Mesendoderm (in vitro differentiated cells): ENCODE results near the gene SETD7.

ENCODE experiments used
- DNase-seq: peaks from one replicate; pipeline ENCODE4 v3.0.0; 2013
- H2AK5ac ChIP-seq: 2 replicates; pipeline ENCODE4 v1.6.1; 2013; ENCODE audit warnings: low read length, inconsistent platforms
- H2BK120ac ChIP-seq: 2 replicates; pipeline ENCODE4 v1.6.1; 2013; ENCODE audit warnings: low read depth, mild to moderate bottlenecking, low read length, moderate library complexity, mixed read lengths
- H2BK15ac ChIP-seq: replicated peaks from 2 replicates; pipeline ENCODE4 v1.6.1; 2013; ENCODE audit warnings: low read depth, mild to moderate bottlenecking, moderate library complexity
- H2BK5ac ChIP-seq: 2 replicates; pipeline ENCODE4 v1.6.1; 2013; ENCODE audit warnings: low read length, inconsistent platforms
- H3K18ac ChIP-seq: 2 replicates; pipeline ENCODE4 v1.6.1; 2013; ENCODE audit warnings: mild to moderate bottlenecking, low read length, mixed read lengths
- H3K23ac ChIP-seq: one replicate; pipeline ENCODE4 v1.6.1; 2013; ENCODE audit warnings: low read length
- H3K27ac ChIP-seq: 2 replicates; pipeline ENCODE4 v1.5.1; 2013; ENCODE audit warnings: low read depth, mild to moderate bottlenecking, inconsistent platforms, low read length, moderate library complexity
- H3K27me3 ChIP-seq: 2 replicates; pipeline ENCODE4 v1.6.1; 2013; ENCODE audit warnings: low read length, control low read depth, mild to moderate bottlenecking, inconsistent platforms; ENCODE audit not compliant: insufficient read depth, poor library complexity
- H3K36me3 ChIP-seq: 2 replicates; pipeline ENCODE4 v1.6.1; 2013; ENCODE audit warnings: low read length, inconsistent platforms; ENCODE audit not compliant: control insufficient read depth, insufficient read depth
- H3K4ac ChIP-seq: one replicate; pipeline ENCODE4 v1.6.1; 2013; ENCODE audit warnings: low read depth, mild to moderate bottlenecking, low read length, moderate library complexity
- H3K4me1 ChIP-seq: 2 replicates; pipeline ENCODE4 v1.6.1; 2013; ENCODE audit warnings: low read depth, low read length, inconsistent platforms; ENCODE audit not compliant: control insufficient read depth
- H3K4me2 ChIP-seq: 2 replicates; pipeline ENCODE4 v1.6.1; 2013; ENCODE audit warnings: low read length
- H3K4me3 ChIP-seq: 2 replicates; pipeline ENCODE4 v1.5.1; 2013; ENCODE audit warnings: mild to moderate bottlenecking, low read length
- H3K56ac ChIP-seq: one replicate; pipeline ENCODE4 v1.6.1; 2013; ENCODE audit warnings: low read length
- H3K79me1 ChIP-seq: 2 replicates; pipeline ENCODE4 v1.6.1; 2013; ENCODE audit warnings: low read length, inconsistent platforms
- H3K79me2 ChIP-seq: 2 replicates; pipeline ENCODE4 v1.6.1; 2013; ENCODE audit warnings: mild to moderate bottlenecking, low read length; ENCODE audit not compliant: control insufficient read depth, insufficient read depth
- H3K9ac ChIP-seq: 2 replicates; pipeline ENCODE4 v1.6.1; 2013; ENCODE audit warnings: low read length, inconsistent platforms
- H4K5ac ChIP-seq: one replicate; pipeline ENCODE4 v1.6.1; 2013; ENCODE audit warnings: low read length
- H4K8ac ChIP-seq: one replicate; pipeline ENCODE4 v1.6.1; 2013; ENCODE audit warnings: low read depth, mild to moderate bottlenecking, control low read depth, low read length, moderate library complexity
- WGBS: extraction: QIAGEN DNeasy Blood & Tissue Kit; methylation state at CpG from one replicate; pipeline ENCODE4 v1.1.7; 2013; ENCODE audit warnings: low lambda C conversion rate, missing lambda C conversion rate; ENCODE audit not compliant: insufficient coverage; ENCODE audit errors: extremely low coverage; 5-methylcytosine and 5-hydroxymethylcytosine counted together

The SETD7 gene

GRCh38 chr4:139599594-139600374 is 43.8 kb upstream of the SETD7 start:
- no peak overlapping the region for H3K23ac ChIP-seq
- H3K4me2 ChIP-seq = no peak overlapping the region
- no peaks in the 10 kb centered on the region for H3K79me1 ChIP-seq
- H3K4me3 ChIP-seq = no peak overlapping the region
- no peaks in the 10 kb centered on the region for H3K36me3 ChIP-seq
- no peak overlapping the region for H2BK120ac ChIP-seq
- H2BK5ac ChIP-seq = no peak overlapping the region
- DNase-seq = no peak
- WGBS = no CpG with 5 or more reads among the region's 6 CpGs
- H2BK15ac ChIP-seq = no peak overlapping the region
- no peak overlapping the region for H3K9ac ChIP-seq
- H3K27ac ChIP-seq = no peak overlapping the region
- no peak overlapping the region for H4K5ac ChIP-seq
- no peaks in the 10 kb centered on the region for H3K27me3 ChIP-seq
- H3K4ac ChIP-seq = no peak overlapping the region
- no peak overlapping the region for H3K56ac ChIP-seq
- H3K79me2 ChIP-seq = no peaks in the 10 kb centered on the region
- peaks cover 5% of the 10 kb centered on the region for H3K4me1 ChIP-seq
- H4K8ac ChIP-seq = no peak overlapping the region
- no peak overlapping the region for H2AK5ac ChIP-seq
- H3K18ac ChIP-seq = no peak overlapping the region

- no peak overlapping the region for H3K23ac ChIP-seq
- H3K4me1 ChIP-seq = peaks cover 5% of the 10 kb centered on the region
- no peaks in the 10 kb centered on the region for H3K79me2 ChIP-seq
- H2BK120ac ChIP-seq = no peak overlapping the region
- H3K18ac ChIP-seq = no peak overlapping the region
- H4K5ac ChIP-seq = no peak overlapping the region
- H3K4ac ChIP-seq = no peak overlapping the region
- no peak overlapping the region for H3K9ac ChIP-seq
- no peak overlapping the region for H3K27ac ChIP-seq
- no peak overlapping the region for H3K4me2 ChIP-seq
- no peaks in the 10 kb centered on the region for H3K27me3 ChIP-seq
- WGBS = no CpG with 5 or more reads among the region's 3 CpGs
- H2AK5ac ChIP-seq = no peak overlapping the region
- no peaks in the 10 kb centered on the region for H3K79me1 ChIP-seq
- no peak overlapping the region for H3K56ac ChIP-seq
- no peaks in the 10 kb centered on the region for H3K36me3 ChIP-seq
- H2BK5ac ChIP-seq = no peak overlapping the region
- no peak overlapping the region for H2BK15ac ChIP-seq
- no peak overlapping the region for H4K8ac ChIP-seq
- no peak overlapping the region for H3K4me3 ChIP-seq
- DNase-seq = peak; percentile 80
These were observed 43.1 kb upstream of the SETD7 start for GRCh38 chr4:139599076-139599475.

DNA sequence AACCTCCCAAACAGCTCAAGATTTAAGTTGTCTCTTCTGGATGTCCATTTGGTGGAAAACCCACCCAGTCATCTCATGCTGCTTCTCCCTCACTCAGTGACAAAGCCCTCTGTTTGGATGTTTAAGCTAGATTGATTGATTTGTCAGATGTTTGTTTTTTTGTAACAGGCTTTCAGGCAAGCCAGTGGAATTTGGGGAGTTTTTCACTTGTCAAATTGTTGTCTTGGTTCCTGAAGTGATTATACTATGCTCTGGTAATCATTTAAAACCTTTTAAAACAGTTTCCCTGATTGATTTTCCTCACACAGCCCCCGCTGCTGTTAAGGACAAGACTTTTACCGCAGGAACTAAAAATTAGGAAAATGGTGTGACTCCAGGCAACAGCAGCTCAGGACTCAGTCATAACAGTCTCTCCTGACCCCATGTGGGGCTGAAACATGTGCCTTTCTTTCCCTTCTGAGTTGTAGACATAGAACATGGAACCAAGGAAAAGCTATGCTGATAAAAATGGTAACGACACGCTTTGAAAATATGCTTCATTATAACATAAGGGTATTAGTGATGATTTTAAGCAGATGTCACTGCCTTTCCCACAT is 40.8 kb upstream of the SETD7 start:
- Histone ChIP-seq H2BK120ac (no peak overlapping the region), H4K8ac (no peak overlapping the region), H3K4ac (no peak overlapping the region), H3K4me3 (no peak overlapping the region), H3K4me2 (no peak overlapping the region), H3K27me3 (no peaks in the 10 kb centered on the region), H3K27ac (no peak overlapping the region), H3K23ac (no peak overlapping the region), H3K4me1 (peaks cover 13% of the 10 kb centered on the region), H2BK15ac (no peak overlapping the region), H4K5ac (no peak overlapping the region), H3K36me3 (no peaks in the 10 kb centered on the region), H2BK5ac (no peak overlapping the region), H3K18ac (no peak overlapping the region), H3K9ac (no peak overlapping the region), H3K79me1 (no peaks in the 10 kb centered on the region), H3K56ac (no peak overlapping the region), H3K79me2 (no peaks in the 10 kb centered on the region), H2AK5ac (no peak overlapping the region)
- no CpG with 5 or more reads among the region's 4 CpGs for WGBS
- DNase-seq = no peak

GRCh38 chr4:139596034-139596683 is 40.1 kb upstream of the SETD7 start:
- no peaks in the 10 kb centered on the region for H3K36me3 ChIP-seq
- no peak overlapping the region for H2BK15ac ChIP-seq
- H2BK120ac ChIP-seq = no peak overlapping the region
- H3K56ac ChIP-seq = no peak overlapping the region
- no peak overlapping the region for H3K4me3 ChIP-seq
- no peak overlapping the region for H4K5ac ChIP-seq
- peaks cover 13% of the 10 kb centered on the region for H3K4me1 ChIP-seq
- no peak overlapping the region for H3K9ac ChIP-seq
- DNase-seq = peak; percentile 81
- no peak overlapping the region for H4K8ac ChIP-seq
- no peak overlapping the region for H3K4me2 ChIP-seq
- H3K79me1 ChIP-seq = no peaks in the 10 kb centered on the region
- H3K23ac ChIP-seq = no peak overlapping the region
- no peaks in the 10 kb centered on the region for H3K27me3 ChIP-seq
- no peak overlapping the region for H2AK5ac ChIP-seq
- no peak overlapping the region for H2BK5ac ChIP-seq
- H3K27ac ChIP-seq = no peak overlapping the region
- no peaks in the 10 kb centered on the region for H3K79me2 ChIP-seq
- H3K4ac ChIP-seq = no peak overlapping the region
- peak overlapping the region; percentile 56 for H3K18ac ChIP-seq
- no CpG with 5 or more reads among the region's 3 CpGs for WGBS

GRCh38 chr4:139594591-139595185 is 38.7 kb upstream of the SETD7 start:
- WGBS = no CpG with 5 or more reads among the region's 5 CpGs

More at GRCh38 chr4:139594591-139595185, 38.7 kb upstream of the SETD7 start:
- H3K79me2 ChIP-seq = no peaks in the 10 kb centered on the region
- no peak overlapping the region for H4K8ac ChIP-seq
- H3K4me2 ChIP-seq = no peak overlapping the region
- H2AK5ac ChIP-seq = no peak overlapping the region
- H2BK15ac ChIP-seq = no peak overlapping the region
- H2BK120ac ChIP-seq = no peak overlapping the region
- H3K9ac ChIP-seq = no peak overlapping the region
- H3K27ac ChIP-seq = no peak overlapping the region
- H3K56ac ChIP-seq = no peak overlapping the region
- H3K18ac ChIP-seq = no peak overlapping the region
- H3K27me3 ChIP-seq = no peaks in the 10 kb centered on the region
- H3K36me3 ChIP-seq = no peaks in the 10 kb centered on the region
- peaks cover 13% of the 10 kb centered on the region for H3K4me1 ChIP-seq
- H2BK5ac ChIP-seq = no peak overlapping the region
- H3K4me3 ChIP-seq = no peak overlapping the region
- H3K79me1 ChIP-seq = no peaks in the 10 kb centered on the region
- DNase-seq = no peak
- no peak overlapping the region for H3K23ac ChIP-seq
- no peak overlapping the region for H4K5ac ChIP-seq
- peak overlapping the region; percentile 37 for H3K4ac ChIP-seq
